Type B pancreatic cell (in vitro differentiated cells): Measurements from ENCODE around the gene GPBP1. TPM values are rescaled to one million over a fixed set of nuclear protein-coding genes. Genes with fewer than 3 reads are reported as not detected.

Source experiments
- DNase-seq: peaks from one replicate; pipeline ENCODE4 v3.0.0; 2021; ENCODE audit warnings: mixed read lengths; ENCODE audit not compliant: unreplicated experiment; ENCODE audit errors: extremely low spot score
- H3K27ac Mint-ChIP-seq: 2 replicates; pipeline ENCODE4 v1.8.0; 2021; ENCODE audit warnings: mild to moderate bottlenecking, mixed read lengths
- H3K27me3 Mint-ChIP-seq: 2 replicates; pipeline ENCODE4 v1.8.0; 2021; ENCODE audit warnings: mixed read lengths
- H3K36me3 Mint-ChIP-seq: 2 replicates; pipeline ENCODE4 v1.8.0; 2021; ENCODE audit warnings: mixed read lengths
- H3K4me1 Mint-ChIP-seq: one replicate; pipeline ENCODE4 v1.8.0; 2021; ENCODE audit warnings: mixed read lengths; ENCODE audit not compliant: unreplicated experiment
- H3K4me3 Mint-ChIP-seq: 2 replicates; pipeline ENCODE4 v1.8.0; 2021; ENCODE audit warnings: mild to moderate bottlenecking, mixed read lengths
- H3K9me3 Mint-ChIP-seq: 2 replicates; pipeline ENCODE4 v1.8.0; 2021; ENCODE audit warnings: mixed read lengths
- CTCF ChIP-seq: fragments of 200-600 bp; sonication (generic); conservative IDR thresholded peaks from 2 replicates; pipeline ENCODE4 v1.5.0; 2021; ENCODE audit warnings: antibody characterized with exemption, mild to moderate bottlenecking
- total RNA-seq: library from RNA; stranded (reverse); gene quantifications from 2 replicates; pipeline ENCODE4 v1.2.1, GENCODE V29; 2021; ENCODE audit warnings: low replicate concordance

GPBP1 gene
- total RNA-seq, 1 donor from 2014 or later: 102 TPM

- H3K4me1 Mint-ChIP-seq: peaks cover 17% of the 10 kb centered on the region
- no peak overlapping the region for H3K27ac Mint-ChIP-seq
- H3K27me3 Mint-ChIP-seq: no peaks in the 10 kb centered on the region
- H3K9me3 Mint-ChIP-seq: peaks cover 5% of the 10 kb centered on the region
- TF ChIP-seq CTCF: no peak
- DNase-seq: no peak
- H3K36me3 Mint-ChIP-seq: peaks cover 34% of the 10 kb centered on the region
- no peak overlapping the region for H3K4me3 Mint-ChIP-seq
Measured at GRCh38 chr5:57194653-57195052, 20.8 kb downstream of the GPBP1 start.

GRCh38 chr5:57195060-57195459 is 21.2 kb downstream of the GPBP1 start:
- no peak overlapping the region for H3K27ac Mint-ChIP-seq
- TF ChIP-seq CTCF: no peak
- DNase-seq: no peak
- no peak overlapping the region for H3K4me3 Mint-ChIP-seq
- H3K4me1 Mint-ChIP-seq: peaks cover 17% of the 10 kb centered on the region
- H3K9me3 Mint-ChIP-seq: peaks cover 5% of the 10 kb centered on the region
- H3K36me3 Mint-ChIP-seq: peaks cover 34% of the 10 kb centered on the region
- no peaks in the 10 kb centered on the region for H3K27me3 Mint-ChIP-seq

- H3K27me3 Mint-ChIP-seq: no peaks in the 10 kb centered on the region
- H3K27ac Mint-ChIP-seq: peak overlapping the region; percentile 45
- H3K4me3 Mint-ChIP-seq: peak overlapping the region; percentile 18
- peaks cover under 1% of the 10 kb centered on the region for H3K9me3 Mint-ChIP-seq
- TF ChIP-seq CTCF: no peak
- peaks cover 12% of the 10 kb centered on the region for H3K4me1 Mint-ChIP-seq
- DNase-seq: no peak
- H3K36me3 Mint-ChIP-seq: peaks cover 21% of the 10 kb centered on the region
Measured at GRCh38 chr5:57199866-57200265, 26.0 kb downstream of the GPBP1 start.

- H3K4me1 Mint-ChIP-seq: peaks cover 12% of the 10 kb centered on the region
- peaks cover 13% of the 10 kb centered on the region for H3K36me3 Mint-ChIP-seq
- no peaks in the 10 kb centered on the region for H3K9me3 Mint-ChIP-seq
- TF ChIP-seq CTCF: no peak
- H3K27ac Mint-ChIP-seq: peak overlapping the region; percentile 17
- DNase-seq: no peak
- no peaks in the 10 kb centered on the region for H3K27me3 Mint-ChIP-seq
- H3K4me3 Mint-ChIP-seq: no peak overlapping the region
Measured at GRCh38 chr5:57202811-57203210, 29.0 kb downstream of the GPBP1 start.

- peaks cover 23% of the 10 kb centered on the region for H3K4me1 Mint-ChIP-seq
- no peaks in the 10 kb centered on the region for H3K27me3 Mint-ChIP-seq
- peaks cover 21% of the 10 kb centered on the region for H3K36me3 Mint-ChIP-seq
- peaks cover 5% of the 10 kb centered on the region for H3K9me3 Mint-ChIP-seq
- peak overlapping the region; percentile 16 for H3K27ac Mint-ChIP-seq
- no peak overlapping the region for H3K4me3 Mint-ChIP-seq
- no peak for TF ChIP-seq CTCF
- DNase-seq: no peak
Measured at GRCh38 chr5:57207007-57207653, 33.3 kb downstream of the GPBP1 start.
